Fibroblast of lung (primary cell): ENCODE measurements around the gene TSHZ3. TPM values are rescaled to one million over a fixed set of nuclear protein-coding genes. Genes with fewer than 3 reads are reported as not detected.
A peak's percentile ranks its signal among the peaks of the same experiment; 100 is the strongest.

Experiments used
- DNase-seq, 2 donors: peaks; one replicate each; pipeline versions ENCODE4 v3.0.0 to v3.0.0-alpha.2; 2010; ENCODE audit warnings: low read depth in 2 of 2
- H2AFZ ChIP-seq: 2 replicates; pipeline ENCODE4 v1.5.1; 2012; ENCODE audit warnings: low read length, control low read depth, inconsistent platforms
- H3K27ac ChIP-seq: 2 replicates; pipeline ENCODE4 v1.5.1; 2011; ENCODE audit warnings: low read length, control low read depth; ENCODE audit not compliant: insufficient read depth
- H3K27me3 ChIP-seq: 2 replicates; pipeline ENCODE4 v1.5.1; 2011; ENCODE audit warnings: mild to moderate bottlenecking, low read length; ENCODE audit not compliant: control insufficient read depth, insufficient read depth
- H3K36me3 ChIP-seq: 2 replicates; pipeline ENCODE4 v1.5.1; 2011; ENCODE audit warnings: low read length; ENCODE audit not compliant: control insufficient read depth, insufficient read depth
- H3K4me1 ChIP-seq: 2 replicates; pipeline ENCODE4 v1.5.1; 2011; ENCODE audit warnings: low read length; ENCODE audit not compliant: control insufficient read depth, insufficient read depth; ENCODE audit errors: extremely low read depth
- H3K4me2 ChIP-seq: 2 replicates; pipeline ENCODE4 v1.5.1; 2011; ENCODE audit warnings: low read length, control low read depth; ENCODE audit not compliant: insufficient read depth; ENCODE audit errors: extremely low read depth
- H3K4me3 ChIP-seq, 4 experiments: fragments of 200-600 bp in 1 of 4; sonication (generic) in 1 of 4; replicated peaks in 1 of 4; 2 replicates each; pipeline ENCODE4 v1.5.1; 2011 to 2016; ENCODE audit warnings: low read length in 4 of 4, low read depth in 3 of 4, mild to moderate bottlenecking in 3 of 4, control low read depth in 2 of 4, inconsistent platforms in 1 of 4, mixed read lengths in 1 of 4; ENCODE audit not compliant: insufficient read depth in 1 of 4; ENCODE audit errors: control extremely low read depth in 1 of 4
- H3K79me2 ChIP-seq: 2 replicates; pipeline ENCODE4 v1.5.1; 2012; ENCODE audit warnings: mild to moderate bottlenecking, low read length, inconsistent platforms; ENCODE audit not compliant: control insufficient read depth, insufficient read depth
- H3K9ac ChIP-seq: 2 replicates; pipeline ENCODE4 v1.5.1; 2011; ENCODE audit warnings: mild to moderate bottlenecking, low read length, control low read depth; ENCODE audit not compliant: insufficient read depth
- H3K9me3 ChIP-seq: 2 replicates; pipeline ENCODE4 v1.5.1; 2012; ENCODE audit warnings: low read depth, low read length; ENCODE audit not compliant: control insufficient read depth, insufficient read depth
- H4K20me1 ChIP-seq: 2 replicates; pipeline ENCODE4 v1.5.1; 2011; ENCODE audit warnings: low read length; ENCODE audit not compliant: control insufficient read depth, insufficient read depth; ENCODE audit errors: extremely low read depth
- EZH2 ChIP-seq: IDR thresholded peaks from 2 replicates; pipeline ENCODE4 v1.5.1; 2012; ENCODE audit warnings: low read length, control low read depth, mild to moderate bottlenecking; ENCODE audit errors: missing control alignments
- polyA plus RNA-seq, 2 donors: library from polyadenylated mRNA; depleted of rRNA in 1 of 2; stranded (reverse) in 1 of 2; unstranded in 1 of 2; fragments of >200 nt; gene quantifications; 2 replicates each; pipeline ENCODE4 v1.2.1, GENCODE V29; 2011 to 2012; ENCODE audit warnings: missing spikeins in 1 of 2
- total RNA-seq: library from RNA; depleted of rRNA; stranded (reverse); fragments of >200 nt; gene quantifications from 2 replicates; pipeline ENCODE4 v1.2.1, GENCODE V29; 2014
- TF ChIP-seq, protein P1 (sequence below), 2 donors: IDR thresholded peaks in 1 of 2; conservative IDR thresholded peaks in 1 of 2; 1 replicate in 1 of 2; 2 replicates in 1 of 2; pipeline ENCODE4 v1.5.1; 2011 to 2012; ENCODE audit warnings: low read length in 2 of 2, control low read depth in 1 of 2, inconsistent platforms in 1 of 2, low read depth in 1 of 2, mild to moderate bottlenecking in 1 of 2

Gene TSHZ3
- total and polyA plus RNA-seq, 2 donors (not counting 1 experiment from before 2014, with no cell fraction given), result 7.0 to 17.3 TPM

DNA sequence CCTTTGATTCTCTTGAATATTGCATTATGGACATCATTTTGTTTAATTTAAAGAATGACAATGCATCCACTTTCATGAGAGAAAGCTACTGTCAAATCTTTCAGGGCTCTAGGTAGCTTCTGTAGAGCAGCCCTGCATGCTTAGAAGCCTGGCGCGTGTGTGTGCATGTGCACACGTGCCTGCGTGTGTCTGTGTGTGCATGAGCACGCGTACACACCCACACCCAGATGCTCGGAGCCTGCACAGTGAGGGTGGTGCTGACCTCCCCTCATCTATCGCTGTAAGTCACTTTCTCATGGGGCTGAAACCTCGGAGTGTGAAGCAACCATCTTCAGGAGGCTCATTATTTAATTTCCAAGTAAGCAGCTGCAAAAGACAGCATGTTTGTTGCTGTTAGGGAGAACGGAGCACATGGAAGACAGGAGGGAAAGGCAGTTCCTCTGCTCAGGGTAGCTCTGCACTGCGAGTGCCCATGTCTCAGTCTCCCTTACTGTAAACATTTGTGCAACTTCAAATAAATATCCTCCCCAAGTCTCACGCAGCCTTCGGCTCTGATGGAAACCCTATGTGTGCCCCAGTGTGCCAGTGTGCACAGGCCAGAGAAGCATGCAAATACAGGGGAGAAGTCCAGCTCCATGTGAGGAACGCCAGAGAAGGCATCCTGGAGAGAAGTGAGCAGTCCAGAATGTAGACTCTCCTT lies 22.8 kb downstream of the TSHZ3 start:
- Histone ChIP-seq H3K4me3 (peak overlapping the region in 2 of 4 experiments; percentile 14 to 26), H2AFZ (no peak overlapping the region), H3K4me2 (peak overlapping the region; percentile 69), H3K79me2 (peaks cover 77% of the 10 kb centered on the region), H3K9me3 (no peaks in the 10 kb centered on the region), H4K20me1 (no peaks in the 10 kb centered on the region), H3K27me3 (no peaks in the 10 kb centered on the region), H3K9ac (no peak overlapping the region), H3K27ac (peak overlapping the region; percentile 23), H3K4me1 (peaks cover 14% of the 10 kb centered on the region), H3K36me3 (no peaks in the 10 kb centered on the region)
- peak in 1 of 2 donors; percentile 77 for DNase-seq
- no peak for TF ChIP-seq EZH2
- TF ChIP-seq, protein P1, sequence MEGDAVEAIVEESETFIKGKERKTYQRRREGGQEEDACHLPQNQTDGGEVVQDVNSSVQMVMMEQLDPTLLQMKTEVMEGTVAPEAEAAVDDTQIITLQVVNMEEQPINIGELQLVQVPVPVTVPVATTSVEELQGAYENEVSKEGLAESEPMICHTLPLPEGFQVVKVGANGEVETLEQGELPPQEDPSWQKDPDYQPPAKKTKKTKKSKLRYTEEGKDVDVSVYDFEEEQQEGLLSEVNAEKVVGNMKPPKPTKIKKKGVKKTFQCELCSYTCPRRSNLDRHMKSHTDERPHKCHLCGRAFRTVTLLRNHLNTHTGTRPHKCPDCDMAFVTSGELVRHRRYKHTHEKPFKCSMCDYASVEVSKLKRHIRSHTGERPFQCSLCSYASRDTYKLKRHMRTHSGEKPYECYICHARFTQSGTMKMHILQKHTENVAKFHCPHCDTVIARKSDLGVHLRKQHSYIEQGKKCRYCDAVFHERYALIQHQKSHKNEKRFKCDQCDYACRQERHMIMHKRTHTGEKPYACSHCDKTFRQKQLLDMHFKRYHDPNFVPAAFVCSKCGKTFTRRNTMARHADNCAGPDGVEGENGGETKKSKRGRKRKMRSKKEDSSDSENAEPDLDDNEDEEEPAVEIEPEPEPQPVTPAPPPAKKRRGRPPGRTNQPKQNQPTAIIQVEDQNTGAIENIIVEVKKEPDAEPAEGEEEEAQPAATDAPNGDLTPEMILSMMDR (conservative IDR thresholded peaks at IDR 0.05 in 1 of 2, IDR thresholded peaks at IDR 0.05 in 1 of 2; ENCODE audit: low read depth in 1 of 2, low read length in 2 of 2), result no peak

- Histone ChIP-seq H3K27me3 (no peaks in the 10 kb centered on the region), H3K79me2 (peaks cover 77% of the 10 kb centered on the region), H2AFZ (no peak overlapping the region), H4K20me1 (no peaks in the 10 kb centered on the region), H3K9me3 (no peaks in the 10 kb centered on the region), H3K9ac (no peak overlapping the region), H3K4me1 (peaks cover 10% of the 10 kb centered on the region), H3K27ac (no peak overlapping the region), H3K36me3 (peaks cover 3% of the 10 kb centered on the region), H3K4me2 (no peak overlapping the region), H3K4me3 (no peak overlapping the region)
- TF ChIP-seq, protein P1 (conservative IDR thresholded peaks at IDR 0.05 in 1 of 2, IDR thresholded peaks at IDR 0.05 in 1 of 2; ENCODE audit: low read depth in 1 of 2, low read length in 2 of 2), result no peak
- TF ChIP-seq EZH2, result no peak
- DNase-seq, result no peak
Observed at GRCh38 chr19:31325342-31325741, 23.9 kb downstream of the TSHZ3 start.

- no peaks in the 10 kb centered on the region for H4K20me1 ChIP-seq
- H3K27me3 ChIP-seq, result no peaks in the 10 kb centered on the region
- H3K9ac ChIP-seq, result no peak overlapping the region
- no peaks in the 10 kb centered on the region for H3K9me3 ChIP-seq
- TF ChIP-seq, protein P1 (conservative IDR thresholded peaks at IDR 0.05 in 1 of 2, IDR thresholded peaks at IDR 0.05 in 1 of 2; ENCODE audit: low read depth in 1 of 2, low read length in 2 of 2), result no peak
- TF ChIP-seq EZH2, result no peak
- H3K4me2 ChIP-seq, result no peak overlapping the region
- no peak overlapping the region for H3K27ac ChIP-seq
- no peak overlapping the region for H3K4me3 ChIP-seq
- H3K79me2 ChIP-seq, result peaks cover 67% of the 10 kb centered on the region
- DNase-seq, result no peak
- H3K4me1 ChIP-seq, result no peaks in the 10 kb centered on the region
- H2AFZ ChIP-seq, result no peak overlapping the region
- peaks cover 3% of the 10 kb centered on the region for H3K36me3 ChIP-seq
Observed at GRCh38 chr19:31319465-31319864, 29.8 kb downstream of the TSHZ3 start.
